ENCODE measurements around the gene FAM118A. TPM values are rescaled to one million over a fixed set of nuclear protein-coding genes. Genes with fewer than 3 reads are reported as not detected.

The FAM118A gene
- polyA plus RNA-seq, 1 donor (not counting 4 experiments of a cell fraction or from before 2014, with no cell fraction given), result 31.1 TPM

DNA sequence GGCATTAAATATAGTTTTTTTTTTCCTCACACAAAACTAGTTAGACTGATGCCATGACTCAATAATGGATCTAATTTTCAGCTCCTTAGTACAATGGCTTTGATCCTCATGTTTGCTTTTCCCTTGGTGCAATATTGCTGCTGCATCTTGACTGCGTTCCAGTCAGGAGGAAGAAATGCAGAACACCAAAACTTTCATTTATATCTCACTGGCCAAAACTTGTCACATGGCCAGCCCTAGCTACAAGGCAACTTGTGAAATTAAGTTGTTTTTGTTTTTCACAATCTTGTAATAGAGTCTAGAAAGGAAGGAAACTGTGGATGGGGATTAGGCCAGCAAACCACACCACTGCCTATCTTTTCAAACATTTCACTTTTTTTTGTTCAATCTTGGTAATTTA lies 67.0 kb downstream of the FAM118A start:
- Histone ChIP-seq H3K27ac (ENCODE audit: control insufficient read depth, insufficient read depth, low read length) (no peak overlapping the region), H2AFZ (ENCODE audit: control insufficient read depth, low read length) (no peak overlapping the region), H3K4me3 (ENCODE audit: control insufficient read depth in 2 of 3, extremely low read depth in 1 of 3, insufficient read depth in 2 of 3, low read depth in 1 of 3, low read length in 3 of 3) (no peak overlapping the region), H3K4me2 (ENCODE audit: control insufficient read depth, extremely low read depth, insufficient read depth, low read depth, low read length) (no peak overlapping the region), H4K20me1 (ENCODE audit: control insufficient read depth, extremely low read depth, insufficient read depth, low read length) (no peaks in the 10 kb centered on the region), H3K9ac (ENCODE audit: control insufficient read depth, extremely low read depth, insufficient read depth, low read length) (no peak overlapping the region), H3K36me3 (ENCODE audit: control insufficient read depth in 2 of 2, extremely low read depth in 1 of 2, insufficient read depth in 2 of 2, low read length in 2 of 2) (no peaks in the 10 kb centered on the region), H3K9me3 (ENCODE audit: control insufficient read depth, low read depth, low read length) (no peaks in the 10 kb centered on the region), H3K79me2 (ENCODE audit: control insufficient read depth, insufficient read depth, low read length) (no peaks in the 10 kb centered on the region), H3K27me3 (ENCODE audit: control insufficient read depth, extremely low read depth, insufficient read depth, low read length) (no peaks in the 10 kb centered on the region), H3K4me1 (ENCODE audit: control insufficient read depth, extremely low read depth, insufficient read depth, low read length) (no peaks in the 10 kb centered on the region), H3K9me1 (ENCODE audit: control insufficient read depth, extremely low read depth, insufficient read depth, low read length) (no peaks in the 10 kb centered on the region)
- dilution Hi-C loops (cut with MboI; ENCODE audit: extremely low pct_ligation_motif_present, low sequenced_read_pairs), result no loop called here
- DNase-seq (ENCODE audit: low read depth, low spot score) (no peak), FAIRE-seq (no peak)
- TF ChIP-seq, protein P1, sequence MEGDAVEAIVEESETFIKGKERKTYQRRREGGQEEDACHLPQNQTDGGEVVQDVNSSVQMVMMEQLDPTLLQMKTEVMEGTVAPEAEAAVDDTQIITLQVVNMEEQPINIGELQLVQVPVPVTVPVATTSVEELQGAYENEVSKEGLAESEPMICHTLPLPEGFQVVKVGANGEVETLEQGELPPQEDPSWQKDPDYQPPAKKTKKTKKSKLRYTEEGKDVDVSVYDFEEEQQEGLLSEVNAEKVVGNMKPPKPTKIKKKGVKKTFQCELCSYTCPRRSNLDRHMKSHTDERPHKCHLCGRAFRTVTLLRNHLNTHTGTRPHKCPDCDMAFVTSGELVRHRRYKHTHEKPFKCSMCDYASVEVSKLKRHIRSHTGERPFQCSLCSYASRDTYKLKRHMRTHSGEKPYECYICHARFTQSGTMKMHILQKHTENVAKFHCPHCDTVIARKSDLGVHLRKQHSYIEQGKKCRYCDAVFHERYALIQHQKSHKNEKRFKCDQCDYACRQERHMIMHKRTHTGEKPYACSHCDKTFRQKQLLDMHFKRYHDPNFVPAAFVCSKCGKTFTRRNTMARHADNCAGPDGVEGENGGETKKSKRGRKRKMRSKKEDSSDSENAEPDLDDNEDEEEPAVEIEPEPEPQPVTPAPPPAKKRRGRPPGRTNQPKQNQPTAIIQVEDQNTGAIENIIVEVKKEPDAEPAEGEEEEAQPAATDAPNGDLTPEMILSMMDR (optimal IDR thresholded peaks at IDR 0.05 in 1 of 3, IDR thresholded peaks at IDR 0.05 in 1 of 3, conservative IDR thresholded peaks at IDR 0.05 in 1 of 3; ENCODE audit: extremely low read depth in 1 of 3, insufficient read depth in 2 of 3, low read length in 3 of 3), result no peak
- no peak for TF ChIP-seq EZH2 (IDR thresholded peaks at IDR 0.05; ENCODE audit: low read length)

- dilution Hi-C loops (cut with MboI; ENCODE audit: extremely low pct_ligation_motif_present, low sequenced_read_pairs), result no loop called here
- H2AFZ ChIP-seq (ENCODE audit: control insufficient read depth, low read length), result no peak overlapping the region
These were observed 71.6 kb downstream of the FAM118A start for GRCh38 chr22:45381348-45381747.

More at GRCh38 chr22:45381348-45381747, 71.6 kb downstream of the FAM118A start:
- no peak overlapping the region for H3K27ac ChIP-seq (ENCODE audit: control insufficient read depth, insufficient read depth, low read length)
- H3K9ac ChIP-seq (ENCODE audit: control insufficient read depth, extremely low read depth, insufficient read depth, low read length), result no peak overlapping the region
- no peaks in the 10 kb centered on the region for H3K79me2 ChIP-seq (ENCODE audit: control insufficient read depth, insufficient read depth, low read length)
- H3K4me1 ChIP-seq (ENCODE audit: control insufficient read depth, extremely low read depth, insufficient read depth, low read length), result no peaks in the 10 kb centered on the region
- H3K27me3 ChIP-seq (ENCODE audit: control insufficient read depth, extremely low read depth, insufficient read depth, low read length), result no peaks in the 10 kb centered on the region
- DNase-seq (ENCODE audit: low read depth, low spot score) (no peak), FAIRE-seq (no peak)
- H3K9me3 ChIP-seq (ENCODE audit: control insufficient read depth, low read depth, low read length), result no peaks in the 10 kb centered on the region
- no peak overlapping the region for H3K4me2 ChIP-seq (ENCODE audit: control insufficient read depth, extremely low read depth, insufficient read depth, low read depth, low read length)
- H3K36me3 ChIP-seq (ENCODE audit: control insufficient read depth in 2 of 2, extremely low read depth in 1 of 2, insufficient read depth in 2 of 2, low read length in 2 of 2), result no peaks in the 10 kb centered on the region
- H4K20me1 ChIP-seq (ENCODE audit: control insufficient read depth, extremely low read depth, insufficient read depth, low read length), result no peaks in the 10 kb centered on the region
- TF ChIP-seq, protein P1 (optimal IDR thresholded peaks at IDR 0.05 in 1 of 3, IDR thresholded peaks at IDR 0.05 in 1 of 3, conservative IDR thresholded peaks at IDR 0.05 in 1 of 3; ENCODE audit: extremely low read depth in 1 of 3, insufficient read depth in 2 of 3, low read length in 3 of 3), result no peak
- no peak for TF ChIP-seq EZH2 (IDR thresholded peaks at IDR 0.05; ENCODE audit: low read length)
- H3K9me1 ChIP-seq (ENCODE audit: control insufficient read depth, extremely low read depth, insufficient read depth, low read length), result no peaks in the 10 kb centered on the region
- H3K4me3 ChIP-seq (ENCODE audit: control insufficient read depth in 2 of 3, extremely low read depth in 1 of 3, insufficient read depth in 2 of 3, low read depth in 1 of 3, low read length in 3 of 3), result no peak overlapping the region

All from keratinocyte (primary cell).